Esophagus muscularis mucosa (tissue), 4 donors: ENCODE measurements around the gene CANX.

ENCODE experiments used
- CTCF ChIP-seq, 3 experiments: fragments of 200-600 bp in 2 of 3; fragments of 450-650 bp in 1 of 3; sonication (generic) in 2 of 3; IDR thresholded peaks; one replicate each; pipeline ENCODE4 v1.5.1; 2017 to 2019; ENCODE audit warnings: antibody characterized with exemption in 3 of 3, mild to moderate bottlenecking in 2 of 3, moderate library complexity in 1 of 3
- EP300 ChIP-seq: sonication (generic); formaldehyde crosslinking; IDR thresholded peaks from one replicate; pipeline ENCODE4 v1.6.1; 2017; ENCODE audit warnings: antibody characterized with exemption
- POLR2A ChIP-seq: fragments of 450-650 bp; IDR thresholded peaks from one replicate; pipeline ENCODE4 v1.6.1; 2017; ENCODE audit warnings: antibody characterized with exemption, moderate library complexity, mild to moderate bottlenecking, low read depth

DNA sequence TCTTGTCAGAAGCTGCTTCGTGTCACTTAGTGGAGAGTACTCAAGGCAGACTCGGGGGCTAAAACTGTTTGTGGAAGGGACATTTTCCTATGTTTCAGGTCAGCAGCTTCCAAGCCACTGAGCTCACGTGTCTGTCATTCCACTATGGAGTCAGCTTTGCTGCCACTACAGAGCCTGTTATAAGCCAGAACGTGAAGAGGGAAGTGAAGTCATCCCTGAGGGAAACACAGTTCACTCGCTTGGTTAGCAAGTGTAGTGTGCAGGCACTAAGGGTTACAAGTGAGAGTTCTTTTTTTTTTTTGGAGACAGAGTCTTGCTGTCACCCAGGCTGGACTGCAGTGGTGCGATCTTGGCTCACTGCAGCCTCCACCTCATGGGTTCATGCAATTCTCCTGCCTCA, 70.5 kb downstream of the CANX start:
- no peak for TF ChIP-seq POLR2A
- TF ChIP-seq EP300: no peak
- TF ChIP-seq CTCF (IDR thresholded peaks at IDR 0.05): no peak
